Mesenchymal stem cell (in vitro differentiated cells and primary cell): ENCODE measurements around the gene MMP23B.
"Not testable (repeated sequence)": the region's sequence is repeated elsewhere in the genome, so short reads cannot be mapped to it uniquely, and the experiment has no call there.

Experiments used
- DNase-seq: peaks from one replicate; pipeline ENCODE4 v3.0.0-alpha.2; 2013
- H2AFZ ChIP-seq: one replicate; pipeline ENCODE4 v1.6.1; 2013; ENCODE audit warnings: low read depth, mild to moderate bottlenecking, control low read depth, inconsistent platforms, low read length, moderate library complexity
- H2AK5ac ChIP-seq: 2 replicates; pipeline ENCODE4 v1.6.1; 2013; ENCODE audit warnings: low read length, moderate library complexity, mild to moderate bottlenecking, inconsistent platforms; ENCODE audit not compliant: severe bottlenecking
- H2BK120ac ChIP-seq: one replicate; pipeline ENCODE4 v1.6.1; 2013; ENCODE audit warnings: low read depth, mild to moderate bottlenecking, inconsistent platforms, low read length, moderate library complexity
- H2BK12ac ChIP-seq, 2 experiments: one replicate each; pipeline ENCODE4 v1.6.1; 2013; ENCODE audit warnings: inconsistent platforms in 2 of 2, low read length in 2 of 2, mild to moderate bottlenecking in 2 of 2, moderate library complexity in 2 of 2, control low read depth in 1 of 2
- H2BK15ac ChIP-seq: one replicate; pipeline ENCODE4 v1.6.1; 2013; ENCODE audit warnings: mild to moderate bottlenecking, low read depth, inconsistent platforms; ENCODE audit not compliant: poor library complexity, severe bottlenecking
- H2BK5ac ChIP-seq: 2 replicates; pipeline ENCODE4 v1.6.1; 2013; ENCODE audit warnings: low read depth, mild to moderate bottlenecking, low read length, control low read depth, inconsistent platforms; ENCODE audit not compliant: poor library complexity, severe bottlenecking
- H3K14ac ChIP-seq, 2 experiments: one replicate each; pipeline ENCODE4 v1.6.1; 2013; ENCODE audit warnings: inconsistent platforms in 2 of 2, low read length in 2 of 2, control low read depth in 1 of 2, mild to moderate bottlenecking in 1 of 2, moderate library complexity in 1 of 2
- H3K18ac ChIP-seq, 2 experiments: one replicate each; pipeline ENCODE4 v1.6.1; 2013; ENCODE audit warnings: inconsistent platforms in 2 of 2, low read length in 2 of 2, control low read depth in 1 of 2, low read depth in 1 of 2, mild to moderate bottlenecking in 1 of 2
- H3K23ac ChIP-seq, 2 experiments: one replicate each; pipeline ENCODE4 v1.6.1; 2013; ENCODE audit warnings: inconsistent platforms in 2 of 2, low read length in 2 of 2, mild to moderate bottlenecking in 2 of 2, moderate library complexity in 2 of 2, control low read depth in 1 of 2
- H3K27ac ChIP-seq: 2 replicates; pipeline ENCODE4 v1.5.1; 2013; ENCODE audit warnings: mild to moderate bottlenecking, moderate library complexity, low read length, control low read depth, inconsistent platforms; ENCODE audit not compliant: poor library complexity, severe bottlenecking
- H3K27me3 ChIP-seq, 2 experiments: 2 replicates each; pipeline versions ENCODE4 v1.6.1 to v1.7.0; 2013; ENCODE audit warnings: low read length in 2 of 2, mild to moderate bottlenecking in 2 of 2, moderate library complexity in 2 of 2, control low read depth in 1 of 2, inconsistent platforms in 1 of 2; ENCODE audit not compliant: control insufficient read depth in 1 of 2, insufficient read depth in 1 of 2
- H3K36me3 ChIP-seq, 2 experiments: 2 replicates each; pipeline versions ENCODE4 v1.6.1 to v1.7.0; 2013; ENCODE audit warnings: low read length in 2 of 2, control low read depth in 1 of 2, inconsistent platforms in 1 of 2, low read depth in 1 of 2, mild to moderate bottlenecking in 1 of 2; ENCODE audit not compliant: insufficient read depth in 2 of 2, control insufficient read depth in 1 of 2
- H3K4ac ChIP-seq, 2 experiments: one replicate each; pipeline ENCODE4 v1.6.1; 2013; ENCODE audit warnings: inconsistent platforms in 2 of 2, low read length in 2 of 2, mild to moderate bottlenecking in 2 of 2, moderate library complexity in 2 of 2, control low read depth in 1 of 2, low read depth in 1 of 2
- H3K4me1 ChIP-seq: 2 replicates; pipeline ENCODE4 v1.6.1; 2013; ENCODE audit warnings: low read depth, low read length, control low read depth; ENCODE audit not compliant: control insufficient read depth, insufficient read depth
- H3K4me2 ChIP-seq: 2 replicates; pipeline ENCODE4 v1.6.1; 2013; ENCODE audit warnings: low read length, mild to moderate bottlenecking, inconsistent platforms; ENCODE audit not compliant: poor library complexity, severe bottlenecking
- H3K4me3 ChIP-seq, 2 experiments: 2 replicates each; pipeline versions ENCODE4 v1.5.1 to v1.7.0; 2013; ENCODE audit warnings: low read length in 2 of 2, mild to moderate bottlenecking in 2 of 2, control low read depth in 1 of 2, low read depth in 1 of 2; ENCODE audit not compliant: insufficient read depth in 1 of 2
- H3K79me1 ChIP-seq: replicated peaks from 2 replicates; pipeline ENCODE4 v1.6.1; 2013; ENCODE audit warnings: mild to moderate bottlenecking, control low read depth, low read length, inconsistent platforms; ENCODE audit not compliant: poor library complexity, severe bottlenecking
- H3K9ac ChIP-seq: 2 replicates; pipeline ENCODE4 v1.7.0; 2013; ENCODE audit warnings: mild to moderate bottlenecking, low read length, moderate library complexity
- H3K9me3 ChIP-seq: 2 replicates; pipeline ENCODE4 v1.7.0; 2013; ENCODE audit warnings: mild to moderate bottlenecking, low read length; ENCODE audit not compliant: control insufficient read depth
- H4K8ac ChIP-seq: one replicate; pipeline ENCODE4 v1.6.1; 2013; ENCODE audit warnings: inconsistent platforms, mild to moderate bottlenecking, low read length, moderate library complexity
- H4K91ac ChIP-seq: one replicate; pipeline ENCODE4 v1.6.1; 2013; ENCODE audit warnings: mild to moderate bottlenecking, low read length, inconsistent platforms
- WGBS: methylation state at CpG from one replicate; pipeline ENCODE4 v1.1.7; 2013; ENCODE audit warnings: mixed read lengths; 5-methylcytosine and 5-hydroxymethylcytosine counted together

The MMP23B gene

GRCh38 chr1:1648265-1648664, 16.3 kb downstream of the MMP23B start:
- not testable (repeated sequence) for H2AK5ac ChIP-seq, H2BK5ac ChIP-seq, H2AFZ ChIP-seq, H3K27ac ChIP-seq, H3K4me1 ChIP-seq, H2BK15ac ChIP-seq, H3K4me2 ChIP-seq, H3K23ac ChIP-seq, H3K14ac ChIP-seq, H2BK120ac ChIP-seq, H3K4ac ChIP-seq, H3K27me3 ChIP-seq, H3K9ac ChIP-seq, H3K79me1 ChIP-seq, H3K18ac ChIP-seq, H3K4me3 ChIP-seq, H4K8ac ChIP-seq, H3K9me3 ChIP-seq, DNase-seq, H4K91ac ChIP-seq, H2BK12ac ChIP-seq
- WGBS: 98% methylated on average over 11 of the region's 11 CpGs
- peaks cover 43 to 58% of the 10 kb centered on the region in 2 experiments for H3K36me3 ChIP-seq

GRCh38 chr1:1658583-1659549, 26.9 kb downstream of the MMP23B start, which contains the start of gene CDK11B:
CDK11B (minus strand) TSS chr1:1659004; CDS start chr1:1657485, 1,519 bp downstream.
- WGBS: under 1% methylated on average over 51 of the region's 96 CpGs
- peak within 1 kb of the TSS; percentile 96 to 99 for H3K18ac ChIP-seq

GRCh38 chr1:1662392-1662791, 30.4 kb downstream of the MMP23B start:
- not testable (repeated sequence) for H3K79me1 ChIP-seq, H2BK5ac ChIP-seq, H3K18ac ChIP-seq, H3K27me3 ChIP-seq, H3K27ac ChIP-seq, H3K9me3 ChIP-seq, H3K14ac ChIP-seq, H3K23ac ChIP-seq, H4K91ac ChIP-seq, H2AFZ ChIP-seq, H4K8ac ChIP-seq, H2BK15ac ChIP-seq, H2BK120ac ChIP-seq, H2AK5ac ChIP-seq, H3K4me2 ChIP-seq, H2BK12ac ChIP-seq, H3K4ac ChIP-seq, H3K4me1 ChIP-seq
- Histone ChIP-seq H3K4me3 (peak overlapping the region in 1 of 2 experiments; percentile 37), H3K9ac (peak overlapping the region; percentile 78), H3K36me3 (peaks cover 20 to 33% of the 10 kb centered on the region in 2 experiments)
- DNase-seq: peak; percentile 17
- 92% methylated on average over 4 of the region's 9 CpGs for WGBS

More at GRCh38 chr1:1658583-1659549, 26.9 kb downstream of the MMP23B start, which contains the start of gene CDK11B:
- Histone ChIP-seq H2AFZ (peak within 1 kb of the TSS; percentile 81), H2BK12ac (peak within 1 kb of the TSS in 1 of 2 experiments; percentile 77), H3K36me3 (peaks cover 31% of the 10 kb centered on the region in 2 experiments), H4K91ac (peak within 1 kb of the TSS; percentile 98), H2BK15ac (peak within 1 kb of the TSS; percentile 89), H3K4me2 (peak within 1 kb of the TSS; percentile 57), H3K4me3 (peak within 1 kb of the TSS; percentile 78 to 81), H3K79me1 (peaks cover 13% of the 10 kb centered on the region), H3K4ac (peak within 1 kb of the TSS; percentile 75 to 98), H3K27ac (peak within 1 kb of the TSS; percentile 100), H3K9ac (peak within 1 kb of the TSS; percentile 93), H2BK5ac (peak within 1 kb of the TSS; percentile 99), H4K8ac (peak within 1 kb of the TSS; percentile 96), H2BK120ac (peak within 1 kb of the TSS; percentile 97)
- DNase-seq: peak; percentile 96
- H3K14ac ChIP-seq, H3K9me3 ChIP-seq, H3K27me3 ChIP-seq, H3K23ac ChIP-seq, H2AK5ac ChIP-seq, H3K4me1 ChIP-seq: not testable (repeated sequence)
